CD4-positive, alpha-beta T cell (primary cell): Measurements from ENCODE around the gene MAN1C1. TPM values are rescaled to one million over a fixed set of nuclear protein-coding genes. Genes with fewer than 3 reads are reported as not detected.

Experiments used
- ATAC-seq: fragments of 200-7000 bp; cut with Tn5 transposase; one replicate; pipeline ENCODE4 v1.10.0; 2022; ENCODE audit warnings: mild to moderate bottlenecking; ENCODE audit not compliant: poor library complexity
- CTCF ChIA-PET: fragments of 350-600 bp; sonication (Branson Sonifier 250); formaldehyde crosslinking; loops from one replicate; lab custom pipeline; 2021; ENCODE audit warnings: antibody characterized with exemption, inconsistent platforms; lab: Charles Lee
- POLR2A ChIA-PET: fragments of 350-600 bp; sonication (Branson Sonifier 250); formaldehyde crosslinking; loops from one replicate; lab custom pipeline; 2021; ENCODE audit warnings: antibody characterized with exemption, inconsistent platforms; lab: Charles Lee
- DNase-seq, 14 experiments: peaks; one replicate each; pipeline ENCODE4 v3.0.0-alpha.2; 2013 to 2020; ENCODE audit warnings: mixed read lengths in 2 of 14
- H3K27ac ChIP-seq, 2 donors: one replicate each; pipeline versions ENCODE4 v1.5.1 to v1.7.0; 2013; ENCODE audit warnings: low read length in 2 of 2, low read depth in 1 of 2, mild to moderate bottlenecking in 1 of 2
- H3K27me3 ChIP-seq, 2 experiments: 1 replicate in 1 of 2; 2 replicates in 1 of 2; pipeline versions ENCODE4 v1.6.1 to v1.7.0; 2013; ENCODE audit warnings: low read length in 2 of 2, control low read depth in 1 of 2, mild to moderate bottlenecking in 1 of 2, moderate library complexity in 1 of 2; ENCODE audit not compliant: insufficient read depth in 2 of 2, control insufficient read depth in 1 of 2
- H3K36me3 ChIP-seq: one replicate; pipeline ENCODE4 v1.6.1; 2013; ENCODE audit warnings: low read length, control low read depth; ENCODE audit not compliant: insufficient read depth
- H3K4me1 ChIP-seq: one replicate; pipeline ENCODE4 v1.6.1; 2013; ENCODE audit warnings: low read length, control low read depth; ENCODE audit not compliant: insufficient read depth
- H3K4me3 ChIP-seq: one replicate; pipeline ENCODE4 v1.5.1; 2013; ENCODE audit warnings: mild to moderate bottlenecking, low read length, moderate library complexity
- H3K9me3 ChIP-seq, 2 experiments: 1 replicate in 1 of 2; 2 replicates in 1 of 2; pipeline versions ENCODE4 v1.6.1 to v1.7.0; 2013; ENCODE audit warnings: low read length in 2 of 2, mild to moderate bottlenecking in 2 of 2, control low read depth in 1 of 2, moderate library complexity in 1 of 2; ENCODE audit not compliant: control insufficient read depth in 1 of 2, insufficient read depth in 1 of 2
- H3K27ac Mint-ChIP-seq: one replicate; pipeline ENCODE4 v1.8.0; 2020; ENCODE audit warnings: mixed read lengths
- H3K27me3 Mint-ChIP-seq: one replicate; pipeline ENCODE4 v1.8.0; 2021; ENCODE audit warnings: mixed read lengths
- H3K36me3 Mint-ChIP-seq: one replicate; pipeline ENCODE4 v1.8.0; 2021; ENCODE audit warnings: low read depth, mixed read lengths
- H3K4me1 Mint-ChIP-seq: one replicate; pipeline ENCODE4 v1.8.0; 2021; ENCODE audit warnings: low read depth, mixed read lengths
- H3K4me3 Mint-ChIP-seq: one replicate; pipeline ENCODE4 v1.8.0; 2020; ENCODE audit warnings: mild to moderate bottlenecking, mixed read lengths
- H3K9me3 Mint-ChIP-seq: one replicate; pipeline ENCODE4 v1.8.0; 2020; ENCODE audit warnings: mixed read lengths
- CTCF ChIP-seq: fragments of 200-600 bp; IDR thresholded peaks from one replicate; pipeline ENCODE4 v1.8.0; 2022; ENCODE audit warnings: antibody characterized with exemption, mild to moderate bottlenecking
- intact Hi-C, 2 experiments: fragments of 100-400 bp; cut with DNase I in 1 of 2; cut with micrococcal nuclease in 1 of 2; formaldehyde crosslinking; loops; one replicate each; pipeline versions ENCODE4 v1.15.1 to v1.9.0; 2023 to 2025; cut with DNase I, micrococcal nuclease
- total RNA-seq, 174 experiments: library from RNA in 2 of 174; stranded (reverse) in 2 of 174; gene quantifications; one replicate each; pipeline ENCODE4 v1.2.3 and lab custom pipeline; 2021 to 2026

MAN1C1 gene
- total RNA-seq, 2 experiments from 2014 or later: 44.4 to 46.9 TPM

- Histone ChIP-seq H3K27me3 (no peaks in the 10 kb centered on the region), H3K27ac (peak overlapping the region; percentile 28 to 72), H3K4me3 (no peak overlapping the region), H3K4me1 (peaks cover 50% of the 10 kb centered on the region), H3K36me3 (peaks cover 17% of the 10 kb centered on the region), H3K9me3 (peaks cover 0 to 4% of the 10 kb centered on the region in 2 experiments)
- no peaks in the 10 kb centered on the region for H3K27me3 Mint-ChIP-seq
- no peak for ATAC-seq
- H3K9me3 Mint-ChIP-seq: peaks cover 12% of the 10 kb centered on the region
- intact Hi-C loops: no loop called here
- ChIA-PET CTCF (interaction anchor here (0.9 to 4.3 kb wide), 6 partner anchors 9 to 31 kb away, joined by 3 to 28 read pairs (median 4); no protein-coding TSS in a partner anchor), POLR2A (interaction anchor here (0.9 to 5.9 kb wide), 10 partner anchors 9 to 178 kb away, joined by 3 to 59 read pairs (median 23); partner anchors contain the start of genes MAN1C1 and MTFR1L)
- H3K36me3 Mint-ChIP-seq: peaks cover 74% of the 10 kb centered on the region
- peak overlapping the region; percentile 82 for H3K4me3 Mint-ChIP-seq
- TF ChIP-seq CTCF: no peak
- peak overlapping the region; percentile 89 for H3K27ac Mint-ChIP-seq
- no peak for DNase-seq
- peaks cover 79% of the 10 kb centered on the region for H3K4me1 Mint-ChIP-seq
Measured at GRCh38 chr1:25641329-25641725, 24.7 kb downstream of the MAN1C1 start.

DNA sequence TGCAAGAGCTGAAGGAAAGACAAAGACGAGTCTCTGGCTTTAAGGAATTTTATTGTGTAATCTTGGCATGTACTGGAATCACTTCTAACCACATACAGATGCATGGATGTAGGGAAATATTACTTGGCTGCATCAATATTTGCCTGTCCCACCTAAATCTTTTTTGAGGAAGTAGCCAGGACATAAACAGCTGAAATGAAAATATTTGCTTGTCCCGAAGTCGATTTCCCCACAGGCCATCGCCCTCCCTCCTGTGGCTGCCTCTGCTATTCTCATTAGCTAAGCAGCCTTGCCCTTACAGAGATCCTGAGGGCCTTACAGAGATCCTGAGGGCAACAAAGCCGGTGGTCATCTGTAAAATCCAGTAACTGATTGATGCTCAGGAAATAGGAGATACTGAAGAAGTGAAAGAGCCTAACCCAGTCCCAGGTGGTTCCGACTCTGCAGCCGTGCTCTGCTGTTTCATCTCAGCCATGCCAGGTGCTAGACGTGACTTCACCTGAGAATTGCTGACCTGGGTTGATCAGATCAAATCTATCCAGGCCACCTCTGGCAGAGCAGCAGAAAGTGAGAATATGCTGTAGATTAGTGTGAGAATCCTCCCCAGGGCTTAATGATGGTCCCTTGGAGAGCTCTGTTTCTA, 25.5 kb downstream of the MAN1C1 start:
- peaks cover 84% of the 10 kb centered on the region for H3K4me1 Mint-ChIP-seq
- intact Hi-C loops: loop anchor here (1.0 kb wide), 3 partner anchors 10 to 33 kb away; no protein-coding TSS in a partner anchor
- ATAC-seq (peak; percentile 52), DNase-seq (peak in 6 of 14 experiments; percentile 40 to 71 (median 48))
- H3K4me3 Mint-ChIP-seq: peak overlapping the region; percentile 82
- H3K9me3 Mint-ChIP-seq: peaks cover 12% of the 10 kb centered on the region
- Histone ChIP-seq H3K9me3 (peaks cover 0 to 4% of the 10 kb centered on the region in 2 experiments), H3K27ac (peak overlapping the region; percentile 68 to 72), H3K36me3 (peaks cover 23% of the 10 kb centered on the region), H3K27me3 (no peaks in the 10 kb centered on the region), H3K4me1 (peaks cover 54% of the 10 kb centered on the region), H3K4me3 (peak overlapping the region; percentile 36)
- H3K27me3 Mint-ChIP-seq: no peaks in the 10 kb centered on the region
- ChIA-PET CTCF (interaction anchor here (1.0 to 4.3 kb wide), 7 partner anchors 10 to 154 kb away, joined by 3 to 28 read pairs (median 4); partner anchors contain the start of gene MAN1C1), POLR2A (interaction anchor here (0.9 to 5.9 kb wide), 21 partner anchors 8 to 203 kb away, joined by 3 to 59 read pairs (median 6); partner anchors contain the start of genes MAN1C1 and MTFR1L)
- no peak for TF ChIP-seq CTCF
- peaks cover 74% of the 10 kb centered on the region for H3K36me3 Mint-ChIP-seq
- peak overlapping the region; percentile 89 for H3K27ac Mint-ChIP-seq

DNA sequence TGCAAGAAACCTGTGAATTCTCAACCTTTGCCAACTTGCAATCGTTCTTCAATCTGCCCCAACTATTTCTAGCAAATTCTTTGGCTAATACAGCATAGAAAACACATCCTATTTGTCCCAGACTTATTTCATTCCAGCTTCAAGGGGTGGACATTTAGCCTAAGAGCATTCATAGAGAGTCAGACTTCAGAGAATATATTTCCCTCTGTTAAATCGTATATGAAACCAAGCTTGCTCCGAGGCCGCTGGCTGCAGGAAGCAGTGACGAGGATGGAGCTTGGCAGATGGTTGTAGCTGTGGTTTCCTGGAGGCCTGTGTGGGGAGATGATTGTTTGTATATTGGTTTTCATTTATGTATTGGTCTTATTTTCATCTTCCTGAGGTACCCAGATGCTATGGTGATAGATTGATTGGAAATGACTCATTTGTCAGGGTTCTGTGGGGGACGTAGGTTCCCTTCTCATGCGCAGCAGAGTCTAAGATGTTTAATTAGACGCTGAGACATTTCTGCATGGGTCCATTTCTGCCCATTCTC, 26.1 kb downstream of the MAN1C1 start:
- peak; percentile 55 to 90 (median 70) for DNase-seq
- Mint-ChIP-seq H3K36me3 (peaks cover 71% of the 10 kb centered on the region), H3K4me3 (peak overlapping the region; percentile 82), H3K27me3 (no peaks in the 10 kb centered on the region), H3K9me3 (peaks cover 9% of the 10 kb centered on the region), H3K4me1 (peaks cover 90% of the 10 kb centered on the region), H3K27ac (peak overlapping the region; percentile 89)
- ChIA-PET CTCF (interaction anchor here (0.7 to 4.3 kb wide), 7 partner anchors 10 to 153 kb away, joined by 3 to 28 read pairs (median 3); partner anchors contain the start of gene MAN1C1), POLR2A (interaction anchor here (0.9 to 5.9 kb wide), 20 partner anchors 8 to 202 kb away, joined by 3 to 59 read pairs (median 6); partner anchors contain the start of genes MAN1C1 and MTFR1L)
- H3K4me1 ChIP-seq: peaks cover 60% of the 10 kb centered on the region
- peaks cover 23% of the 10 kb centered on the region for H3K36me3 ChIP-seq
- ATAC-seq: peak; percentile 89
- H3K4me3 ChIP-seq: peak overlapping the region; percentile 36
- intact Hi-C loops: loop anchor here (1.0 kb wide), 3 partner anchors 10 to 33 kb away; no protein-coding TSS in a partner anchor
- H3K27me3 ChIP-seq: no peaks in the 10 kb centered on the region
- peak overlapping the region; percentile 68 to 72 for H3K27ac ChIP-seq
- no peak for TF ChIP-seq CTCF
- peaks cover 0 to 4% of the 10 kb centered on the region in 2 experiments for H3K9me3 ChIP-seq
